Central memory CD8-positive, alpha-beta T cell (primary cell): ENCODE measurements around the gene TCF25.

ENCODE experiments used
- ATAC-seq: fragments of 150-1000 bp; cut with Tn5 transposase; replicated peaks from 2 replicates; pipeline ENCODE4 v1.10.0; 2022; ENCODE audit warnings: mild to moderate bottlenecking, moderate FRiP score, moderate number of reproducible peaks; ENCODE audit not compliant: poor library complexity, severe bottlenecking; ENCODE audit errors: extremely low read depth
- DNase-seq, 2 donors: peaks; one replicate each; pipeline ENCODE4 v3.0.0; 2021; ENCODE audit warnings: low spot score in 2 of 2
- H3K27ac Mint-ChIP-seq: one replicate; pipeline ENCODE4 v1.8.0; 2022; ENCODE audit warnings: low read depth, mild to moderate bottlenecking, moderate library complexity, mixed read lengths
- H3K27me3 Mint-ChIP-seq: one replicate; pipeline ENCODE4 v1.8.0; 2022; ENCODE audit warnings: mixed read lengths
- H3K36me3 Mint-ChIP-seq: one replicate; pipeline ENCODE4 v1.8.0; 2022; ENCODE audit warnings: mild to moderate bottlenecking, moderate library complexity, mixed read lengths; ENCODE audit not compliant: insufficient read depth
- H3K4me1 Mint-ChIP-seq: one replicate; pipeline ENCODE4 v1.8.0; 2022; ENCODE audit warnings: mixed read lengths
- H3K4me3 Mint-ChIP-seq: one replicate; pipeline ENCODE4 v1.8.0; 2022; ENCODE audit warnings: mild to moderate bottlenecking, moderate library complexity, mixed read lengths
- H3K9me3 Mint-ChIP-seq: one replicate; pipeline ENCODE4 v1.8.0; 2022; ENCODE audit warnings: mixed read lengths

The TCF25 gene

DNA sequence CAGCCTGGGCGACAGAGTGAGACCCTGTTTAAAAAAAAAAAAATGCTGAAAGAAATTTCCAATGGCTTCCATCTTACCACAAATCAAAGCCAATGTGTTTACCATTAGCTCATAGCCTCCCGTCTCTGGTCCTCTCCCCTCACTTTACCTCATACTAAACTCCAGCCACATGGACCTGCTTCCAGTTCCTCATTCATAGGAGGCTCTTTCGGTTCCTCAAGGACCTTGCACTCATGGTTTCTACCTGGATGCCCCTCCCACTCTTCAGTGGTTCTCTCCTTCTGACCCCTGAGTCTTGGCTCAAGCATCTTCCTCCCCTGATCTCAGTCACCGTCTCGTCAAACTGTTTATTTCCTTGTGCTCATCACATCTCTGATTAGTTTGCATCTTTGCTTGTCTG, 71.4 kb downstream of the TCF25 start:
- no peak for ATAC-seq
- Mint-ChIP-seq H3K9me3 (no peaks in the 10 kb centered on the region), H3K27ac (no peak overlapping the region), H3K36me3 (peaks cover 4% of the 10 kb centered on the region), H3K27me3 (peaks cover 30% of the 10 kb centered on the region), H3K4me1 (peaks cover 9% of the 10 kb centered on the region), H3K4me3 (no peak overlapping the region)
- no peak for DNase-seq

DNA sequence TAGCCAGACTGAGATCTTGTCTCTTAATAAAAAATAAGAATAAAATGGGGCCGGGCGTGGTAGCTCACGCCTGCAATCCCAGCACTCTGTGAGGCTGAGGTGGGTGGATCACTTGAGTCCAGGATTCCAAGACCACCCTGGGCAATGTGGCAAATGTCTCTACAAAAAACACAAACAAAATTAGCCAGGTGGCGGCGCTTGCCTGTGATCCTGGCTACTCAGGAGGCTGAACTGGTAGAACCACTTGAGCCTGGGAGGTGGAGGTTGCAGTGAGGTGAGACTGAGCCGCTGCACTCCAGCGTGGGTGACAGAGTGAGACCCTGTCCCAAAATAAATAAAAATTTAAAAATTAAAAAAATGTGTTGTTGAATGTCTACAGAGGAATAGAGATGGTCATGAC, 72.3 kb downstream of the TCF25 start:
- no peak overlapping the region for H3K27ac Mint-ChIP-seq
- DNase-seq (no peak), ATAC-seq (no peak)
- no peak overlapping the region for H3K4me3 Mint-ChIP-seq
- H3K27me3 Mint-ChIP-seq, result peaks cover 30% of the 10 kb centered on the region
- H3K4me1 Mint-ChIP-seq, result peaks cover 14% of the 10 kb centered on the region
- H3K9me3 Mint-ChIP-seq, result no peaks in the 10 kb centered on the region
- peaks cover 4% of the 10 kb centered on the region for H3K36me3 Mint-ChIP-seq

DNA sequence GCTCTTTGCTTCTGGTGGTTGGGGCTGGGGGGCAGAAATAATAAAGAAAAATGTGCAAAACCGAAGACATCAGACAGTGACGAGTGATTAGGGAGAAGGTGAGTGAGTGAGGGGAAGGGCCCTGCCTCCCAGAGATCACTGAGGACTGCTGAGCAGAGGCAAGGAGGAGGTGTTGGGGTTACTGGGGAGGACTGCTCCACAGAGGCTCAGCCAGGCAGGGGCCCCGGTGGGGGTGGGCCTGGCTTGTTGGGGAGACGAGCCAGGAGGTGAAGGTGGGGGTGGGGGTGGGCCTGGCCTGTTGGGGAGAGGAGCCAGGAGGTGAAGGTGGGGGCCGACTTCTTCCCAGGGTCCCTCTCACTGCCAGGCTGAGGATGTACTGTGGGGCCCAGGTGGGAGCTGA, 73.1 kb downstream of the TCF25 start:
- H3K36me3 Mint-ChIP-seq, result peaks cover 4% of the 10 kb centered on the region
- H3K27me3 Mint-ChIP-seq, result peaks cover 30% of the 10 kb centered on the region
- peak overlapping the region; percentile 49 for H3K4me3 Mint-ChIP-seq
- DNase-seq (no peak), ATAC-seq (no peak)
- no peaks in the 10 kb centered on the region for H3K9me3 Mint-ChIP-seq
- H3K4me1 Mint-ChIP-seq, result peaks cover 14% of the 10 kb centered on the region
- H3K27ac Mint-ChIP-seq, result no peak overlapping the region

DNA sequence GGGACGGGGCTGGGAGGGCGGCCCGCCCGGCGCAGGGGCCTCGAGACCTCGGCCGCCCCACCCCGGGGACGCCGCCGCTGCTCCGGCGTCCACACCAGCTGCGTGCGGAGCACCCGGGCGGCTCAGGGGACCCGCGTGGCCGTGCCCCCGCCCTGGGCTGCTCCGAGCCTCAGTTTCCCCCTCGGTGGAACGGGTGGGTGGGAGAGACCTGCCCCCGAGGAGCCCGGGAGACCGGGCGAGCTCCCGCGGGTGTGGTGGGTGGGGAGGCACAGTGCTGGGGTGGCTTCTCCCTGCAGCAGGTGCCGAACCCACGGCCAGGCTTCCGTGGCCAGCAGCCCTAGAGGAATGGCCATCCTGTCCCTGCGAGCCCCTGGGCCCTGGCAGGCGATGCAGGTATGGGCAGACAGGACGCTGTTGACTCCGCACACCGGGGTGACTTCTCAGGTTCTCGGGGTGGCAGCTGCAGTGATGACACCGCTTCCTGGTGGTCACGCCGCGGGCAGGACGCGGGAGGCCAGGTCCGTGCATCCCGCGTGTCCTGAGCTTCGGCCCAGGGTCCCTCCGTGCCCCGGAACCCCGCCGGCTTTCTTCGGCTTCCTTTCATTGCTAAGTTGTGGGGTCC, 75.8 kb downstream of the TCF25 start:
- no peaks in the 10 kb centered on the region for H3K9me3 Mint-ChIP-seq
- peak overlapping the region; percentile 68 for H3K27ac Mint-ChIP-seq
- H3K4me1 Mint-ChIP-seq, result peaks cover 18% of the 10 kb centered on the region
- no peak for ATAC-seq
- no peak for DNase-seq
- H3K36me3 Mint-ChIP-seq, result peaks cover 8% of the 10 kb centered on the region
- H3K27me3 Mint-ChIP-seq, result peaks cover 23% of the 10 kb centered on the region
- peak overlapping the region; percentile 79 for H3K4me3 Mint-ChIP-seq

DNA sequence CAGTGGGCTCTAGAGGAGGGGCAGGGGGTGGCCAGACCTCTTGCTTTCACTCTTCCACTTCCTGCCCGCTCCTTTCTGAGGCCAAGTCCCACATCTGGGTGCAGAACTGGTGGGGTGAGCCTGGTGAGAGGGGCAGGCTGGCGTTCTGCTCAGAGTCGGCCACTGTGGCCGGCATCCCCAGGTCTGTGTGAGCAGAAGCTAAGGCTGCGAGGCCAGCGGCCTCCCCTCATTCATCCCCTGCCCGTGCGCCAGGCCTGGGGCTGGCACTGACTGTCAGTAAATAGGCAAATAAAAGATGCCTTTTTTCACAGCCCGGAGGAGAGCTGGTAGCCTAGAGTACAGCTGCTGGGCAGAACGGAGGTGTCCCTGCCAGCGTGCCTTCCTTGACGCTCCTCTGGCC, 76.4 kb downstream of the TCF25 start:
- Mint-ChIP-seq H3K4me3 (peak overlapping the region; percentile 79), H3K36me3 (peaks cover 7% of the 10 kb centered on the region), H3K4me1 (peaks cover 18% of the 10 kb centered on the region), H3K9me3 (no peaks in the 10 kb centered on the region), H3K27ac (peak overlapping the region; percentile 68), H3K27me3 (peaks cover 17% of the 10 kb centered on the region)
- ATAC-seq (no peak), DNase-seq (no peak)

DNA sequence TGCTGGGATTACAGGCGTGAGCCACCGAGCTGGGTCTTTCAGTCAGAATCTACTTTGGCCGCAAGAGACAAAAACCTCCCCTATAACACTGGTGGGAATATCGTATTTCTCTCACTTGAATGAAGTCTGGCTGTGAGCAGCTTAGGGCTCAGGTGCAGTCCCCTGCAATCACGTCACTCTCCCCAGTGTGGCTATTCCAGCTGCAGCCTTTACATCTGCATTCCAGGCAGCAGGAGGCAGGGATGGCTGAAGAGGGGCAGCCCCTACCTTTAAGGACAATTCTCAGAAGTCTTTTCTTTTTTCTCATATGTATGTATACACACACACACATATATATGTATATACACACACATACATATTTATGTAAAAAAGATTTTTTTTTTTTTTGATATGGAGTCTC, 78.1 kb downstream of the TCF25 start:
- H3K27me3 Mint-ChIP-seq, result peaks cover 4% of the 10 kb centered on the region
- H3K4me1 Mint-ChIP-seq, result peaks cover 18% of the 10 kb centered on the region
- H3K27ac Mint-ChIP-seq, result no peak overlapping the region
- peaks cover 7% of the 10 kb centered on the region for H3K36me3 Mint-ChIP-seq
- H3K9me3 Mint-ChIP-seq, result no peaks in the 10 kb centered on the region
- ATAC-seq, result no peak
- H3K4me3 Mint-ChIP-seq, result no peak overlapping the region
- DNase-seq, result no peak

DNA sequence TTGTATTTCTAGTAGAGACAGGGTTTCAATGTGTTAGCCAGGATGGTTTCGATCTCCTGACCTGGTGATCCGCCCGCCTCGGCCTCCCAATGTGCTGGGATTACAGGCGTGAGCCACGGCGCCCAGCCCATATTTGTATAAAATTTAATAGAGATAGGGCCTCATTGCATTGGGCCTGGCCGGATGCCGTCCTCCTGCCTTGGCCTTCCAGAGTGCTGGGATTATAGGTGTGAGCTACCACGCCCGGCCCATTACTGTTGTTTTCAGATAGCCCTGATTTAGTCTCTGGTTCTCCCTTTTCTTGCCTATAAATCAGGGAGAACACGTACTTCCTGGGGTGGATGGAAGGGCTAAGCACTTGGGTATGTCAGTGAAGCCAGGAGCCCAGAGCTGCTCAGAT, 78.7 kb downstream of the TCF25 start:
- ATAC-seq (no peak), DNase-seq (no peak)
- no peaks in the 10 kb centered on the region for H3K9me3 Mint-ChIP-seq
- peaks cover 18% of the 10 kb centered on the region for H3K4me1 Mint-ChIP-seq
- H3K36me3 Mint-ChIP-seq, result peaks cover 7% of the 10 kb centered on the region
- no peak overlapping the region for H3K27ac Mint-ChIP-seq
- H3K4me3 Mint-ChIP-seq, result no peak overlapping the region
- H3K27me3 Mint-ChIP-seq, result no peaks in the 10 kb centered on the region

DNA sequence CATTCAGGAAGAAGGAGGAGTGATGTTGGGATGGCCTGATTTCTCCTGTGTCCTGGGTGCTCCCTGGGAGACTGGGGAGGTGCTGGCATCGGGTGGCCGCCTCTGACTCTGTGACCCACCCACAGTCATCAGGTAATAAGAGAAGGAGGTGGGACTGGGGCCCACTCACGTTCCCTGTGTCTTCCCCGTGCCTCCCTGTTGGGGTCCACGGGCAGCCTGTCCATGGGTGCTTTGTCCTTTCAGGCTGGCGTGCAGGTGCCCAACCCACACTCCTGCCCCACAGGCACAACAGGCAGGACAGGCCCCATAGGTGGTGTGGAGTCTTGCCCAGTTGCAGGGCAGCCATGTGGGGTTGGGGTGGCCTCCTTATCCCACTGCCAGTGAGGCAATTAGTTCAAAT, 79.2 kb downstream of the TCF25 start:
- peaks cover 15% of the 10 kb centered on the region for H3K4me1 Mint-ChIP-seq
- H3K4me3 Mint-ChIP-seq, result no peak overlapping the region
- H3K36me3 Mint-ChIP-seq, result peaks cover 7% of the 10 kb centered on the region
- ATAC-seq (no peak), DNase-seq (no peak)
- no peak overlapping the region for H3K27ac Mint-ChIP-seq
- no peaks in the 10 kb centered on the region for H3K9me3 Mint-ChIP-seq
- H3K27me3 Mint-ChIP-seq, result no peaks in the 10 kb centered on the region

DNA sequence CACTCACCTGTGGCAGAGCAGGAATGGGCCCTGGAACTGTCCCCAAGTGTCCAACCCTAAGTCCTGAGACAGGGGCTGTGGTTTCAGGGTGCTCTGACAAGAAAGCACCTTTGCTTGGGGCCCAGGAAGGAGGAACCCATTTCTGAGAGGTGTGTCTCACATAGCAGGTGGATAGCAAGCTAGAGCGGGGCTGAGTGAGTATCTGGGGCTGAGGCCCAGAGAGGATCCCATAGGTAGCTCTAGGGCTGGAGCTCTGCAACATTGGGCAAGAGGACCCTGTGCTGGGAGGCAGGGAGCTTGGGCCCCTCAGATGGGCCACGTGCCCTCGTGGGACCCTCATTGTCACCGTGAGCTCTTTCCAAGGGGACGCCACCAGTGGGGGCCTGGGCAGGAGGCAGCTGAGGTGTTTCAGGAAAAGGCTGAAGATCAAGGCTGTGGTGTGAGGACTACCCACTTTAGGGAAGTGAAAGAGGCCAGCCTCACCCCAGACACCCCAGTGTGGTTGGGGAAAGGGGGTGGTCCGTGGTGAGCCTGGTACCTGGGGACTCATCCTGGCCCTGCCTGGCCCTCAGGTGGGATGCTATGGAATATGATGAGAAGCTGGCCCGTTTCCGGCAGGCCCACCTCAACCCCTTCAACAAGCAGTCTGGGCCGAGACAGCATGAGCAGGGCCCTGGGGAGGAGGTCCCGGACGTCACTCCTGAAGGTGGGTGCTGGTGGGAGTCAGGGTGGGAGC, 80.4 kb downstream of the TCF25 start:
- ATAC-seq (no peak), DNase-seq (no peak)
- peaks cover 20% of the 10 kb centered on the region for H3K4me1 Mint-ChIP-seq
- H3K36me3 Mint-ChIP-seq, result peaks cover 13% of the 10 kb centered on the region
- no peaks in the 10 kb centered on the region for H3K9me3 Mint-ChIP-seq
- H3K27ac Mint-ChIP-seq, result no peak overlapping the region
- H3K4me3 Mint-ChIP-seq, result no peak overlapping the region
- no peaks in the 10 kb centered on the region for H3K27me3 Mint-ChIP-seq

DNA sequence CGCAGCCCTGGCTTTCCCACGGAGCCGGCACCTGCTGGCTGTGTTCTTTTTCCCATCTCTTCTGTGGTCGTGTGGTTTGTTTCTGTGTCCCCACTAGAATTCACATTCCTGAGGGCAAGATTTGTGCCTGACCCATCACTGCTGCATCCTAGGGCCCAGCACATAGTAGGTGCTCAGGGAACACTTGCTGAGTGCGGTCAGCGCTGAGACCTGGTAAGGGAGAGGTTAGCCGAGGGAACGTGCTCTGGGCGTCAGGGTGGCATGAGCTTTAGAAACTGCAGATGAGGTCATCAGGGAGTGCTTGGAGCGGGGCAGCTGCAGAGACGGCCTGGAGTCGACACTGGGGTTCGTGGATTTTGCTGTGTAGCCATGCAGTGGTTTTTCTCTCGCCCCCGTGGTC, 81.1 kb downstream of the TCF25 start:
- Mint-ChIP-seq H3K4me1 (peaks cover 23% of the 10 kb centered on the region), H3K27me3 (no peaks in the 10 kb centered on the region), H3K27ac (no peak overlapping the region), H3K9me3 (no peaks in the 10 kb centered on the region), H3K4me3 (no peak overlapping the region), H3K36me3 (peaks cover 17% of the 10 kb centered on the region)
- no peak for ATAC-seq
- DNase-seq, result no peak

DNA sequence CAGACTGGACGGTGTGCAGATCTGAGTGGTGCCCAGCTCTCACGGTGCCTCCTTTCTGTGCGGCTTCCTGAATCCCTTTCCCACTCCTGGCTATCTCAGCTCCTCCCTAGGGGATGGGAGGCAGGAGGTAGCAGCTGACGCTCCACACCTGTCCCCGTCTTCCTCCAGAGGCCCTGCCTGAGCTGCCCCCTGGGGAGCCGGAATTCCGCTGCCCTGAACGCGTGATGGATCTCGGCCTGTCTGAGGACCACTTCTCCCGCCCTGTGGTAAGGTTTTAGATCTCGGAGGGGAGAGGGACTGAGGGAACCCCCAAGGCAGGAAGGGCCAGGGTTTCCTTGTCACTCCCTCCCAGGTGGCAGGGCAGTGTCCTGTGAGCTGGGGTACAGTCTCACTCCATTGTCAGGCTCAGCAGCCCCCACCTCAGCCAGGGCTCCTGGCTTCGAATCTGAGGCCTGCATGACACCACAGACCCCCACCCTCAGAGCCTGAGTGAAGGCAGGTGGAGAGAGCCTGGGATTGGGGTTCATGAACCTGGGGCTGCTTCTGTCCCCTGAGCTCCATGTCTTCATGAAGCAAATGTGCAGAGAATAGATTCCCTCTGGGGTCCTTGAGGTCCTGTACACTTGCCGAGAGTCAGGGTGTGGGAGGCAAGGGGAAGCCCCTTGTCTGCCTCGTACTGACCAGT, 81.8 kb downstream of the TCF25 start:
- peaks cover 18% of the 10 kb centered on the region for H3K36me3 Mint-ChIP-seq
- no peaks in the 10 kb centered on the region for H3K9me3 Mint-ChIP-seq
- ATAC-seq, result no peak
- no peak overlapping the region for H3K4me3 Mint-ChIP-seq
- H3K4me1 Mint-ChIP-seq, result peaks cover 17% of the 10 kb centered on the region
- no peak for DNase-seq
- no peak overlapping the region for H3K27ac Mint-ChIP-seq
- H3K27me3 Mint-ChIP-seq, result no peaks in the 10 kb centered on the region

DNA sequence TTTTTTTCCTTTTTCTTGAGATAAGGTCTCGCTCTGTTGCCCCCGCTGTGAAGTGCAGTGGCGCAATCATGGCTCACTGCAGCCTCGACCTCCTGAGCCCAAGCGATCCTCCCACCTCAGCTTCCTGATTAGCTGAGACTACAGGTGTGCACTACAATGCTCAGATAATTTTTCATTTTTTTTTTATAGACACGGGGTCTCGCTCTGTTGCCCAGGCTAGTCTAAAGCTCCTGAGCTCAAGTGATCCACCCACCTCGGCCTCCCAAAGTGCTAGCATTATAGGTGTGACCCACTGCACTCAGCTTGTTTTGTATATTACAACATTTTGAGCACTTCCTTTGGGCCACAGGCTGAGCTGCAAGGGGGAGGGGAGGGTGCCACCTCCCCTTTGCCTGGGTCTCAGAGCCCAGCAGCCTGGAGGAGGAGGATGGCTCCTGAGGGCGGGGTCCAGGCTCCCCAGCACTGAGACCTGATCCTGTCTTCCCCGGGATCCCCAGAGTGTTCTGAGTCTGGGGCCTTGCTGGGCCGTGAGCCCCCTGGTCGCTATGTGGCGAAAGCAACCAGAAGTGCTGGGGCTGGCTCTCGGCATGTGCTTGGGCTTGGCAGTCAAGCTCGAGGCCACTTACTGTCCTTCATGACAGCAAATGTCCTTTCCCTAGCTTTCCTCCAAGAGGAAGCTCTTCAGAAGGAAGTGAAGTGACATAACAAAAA, 83.3 kb downstream of the TCF25 start:
- no peak overlapping the region for H3K27ac Mint-ChIP-seq
- DNase-seq (no peak), ATAC-seq (no peak)
- peaks cover 15% of the 10 kb centered on the region for H3K4me1 Mint-ChIP-seq
- no peak overlapping the region for H3K4me3 Mint-ChIP-seq
- no peaks in the 10 kb centered on the region for H3K9me3 Mint-ChIP-seq
- no peaks in the 10 kb centered on the region for H3K27me3 Mint-ChIP-seq
- peaks cover 20% of the 10 kb centered on the region for H3K36me3 Mint-ChIP-seq
